Measurements from ENCODE around the gene MUC6.

Gene MUC6

DNA sequence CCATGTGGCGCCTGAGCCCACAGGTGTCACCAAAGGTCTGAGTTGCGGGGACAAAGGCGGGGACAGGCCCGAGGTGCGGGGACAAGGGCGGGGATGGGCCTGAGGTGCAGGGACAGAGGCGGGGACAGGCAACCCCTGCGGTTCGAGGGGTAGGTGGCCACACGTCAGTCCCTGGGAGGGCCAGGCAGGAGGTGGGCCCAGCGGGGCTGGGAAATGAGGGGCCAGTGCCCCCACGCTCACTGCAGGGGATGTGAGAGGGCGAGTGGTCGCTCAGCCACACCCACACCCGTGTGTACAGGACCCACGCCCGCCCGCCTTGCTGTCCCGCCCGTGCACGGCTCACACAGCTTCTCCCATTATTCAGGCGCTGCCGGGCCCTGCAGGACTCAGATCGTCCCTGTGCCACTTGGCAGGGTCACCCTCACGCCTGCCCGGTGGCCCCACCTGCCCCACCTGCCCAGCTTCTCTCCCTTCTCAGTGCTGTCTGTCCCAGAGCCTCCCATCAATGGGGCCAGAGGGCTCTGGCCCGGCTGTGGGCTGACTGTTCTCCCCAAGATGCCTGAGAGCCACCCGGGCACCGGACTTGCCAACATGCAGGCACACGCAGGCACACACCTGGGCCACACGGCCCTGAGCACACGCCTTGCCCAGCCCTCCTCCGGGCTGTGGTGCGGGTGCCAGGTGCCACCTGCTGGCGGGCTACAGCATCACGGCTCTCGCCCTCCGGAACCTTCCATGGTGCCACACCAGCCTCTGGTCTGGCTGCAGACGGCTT lies 14.2 kb upstream of the MUC6 start:
- peak; percentile 47 for DNase-seq

DNA sequence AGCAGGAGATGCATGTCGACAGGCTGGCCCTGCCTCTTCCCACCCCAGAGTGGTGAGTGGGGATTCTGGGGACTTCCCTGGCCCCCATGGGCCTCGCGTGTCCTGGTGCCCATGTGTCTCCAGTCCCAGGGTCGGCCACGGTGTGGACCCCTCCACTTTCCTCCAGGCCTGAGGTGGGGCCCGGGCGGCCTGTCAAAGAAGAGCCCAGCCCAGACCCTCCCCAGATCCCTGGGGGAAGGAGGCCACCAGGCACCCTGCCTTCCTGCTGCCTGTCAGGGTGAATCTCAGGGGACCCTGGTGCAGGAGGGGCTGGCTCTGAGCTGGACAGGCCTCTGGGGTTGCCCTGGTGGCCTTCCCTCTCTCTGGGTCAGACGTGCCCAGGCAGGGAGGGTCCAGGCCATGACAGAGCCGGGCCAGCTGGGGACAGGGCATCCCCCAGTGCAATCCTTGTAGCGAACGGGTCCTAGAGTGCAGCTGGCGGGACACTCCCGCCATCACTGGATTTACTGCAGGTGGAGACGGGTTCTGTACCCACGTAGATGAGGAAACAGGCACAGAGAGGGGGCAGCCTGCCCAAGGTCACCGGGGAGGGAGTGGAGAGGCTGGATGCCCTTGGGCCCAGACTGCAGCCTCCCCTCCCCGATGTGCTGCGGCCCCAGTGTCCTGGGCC lies 13.5 kb upstream of the MUC6 start:
- DNase-seq, result no peak

DNA sequence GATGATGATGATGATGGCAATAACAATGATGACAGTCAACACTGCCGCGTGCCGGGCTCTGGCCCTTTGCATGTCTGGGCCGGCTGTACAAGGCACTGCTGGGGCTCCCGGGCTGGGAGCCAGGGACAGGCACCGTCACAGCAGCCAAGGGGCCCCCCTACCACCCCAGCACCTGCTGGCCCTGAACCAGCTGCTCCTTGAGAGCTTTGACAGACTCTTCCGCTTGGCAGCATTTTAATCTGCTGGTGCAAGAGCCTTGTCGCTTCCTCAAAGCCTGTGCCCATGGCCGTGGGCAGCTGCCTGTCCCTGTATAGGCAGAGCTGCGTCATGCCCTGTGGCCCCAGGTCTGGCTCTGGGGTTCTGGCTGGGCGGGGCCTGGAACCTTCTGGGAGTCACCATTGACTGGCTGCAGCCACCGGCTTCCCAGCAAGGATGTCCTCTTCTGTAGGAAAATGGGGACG lies 12.9 kb upstream of the MUC6 start:
- DNase-seq, result no peak

DNA sequence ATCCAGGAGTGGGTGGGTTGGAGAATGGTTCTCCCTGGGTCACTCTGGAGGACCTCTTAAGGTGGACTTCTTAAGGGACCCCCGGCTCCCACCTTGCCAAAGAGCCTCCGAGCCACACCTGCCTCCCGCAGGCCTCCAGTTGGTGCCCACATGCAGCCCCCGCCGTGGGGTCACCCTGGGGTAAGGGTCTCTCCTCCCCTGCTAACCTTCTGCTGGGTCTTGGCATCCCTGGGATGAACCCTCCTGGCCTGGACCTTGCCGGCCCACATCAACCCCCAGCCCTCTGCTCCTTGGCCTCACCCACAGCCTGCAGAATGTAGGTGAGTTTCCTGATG lies 12.5 kb upstream of the MUC6 start:
- DNase-seq, result no peak

DNA sequence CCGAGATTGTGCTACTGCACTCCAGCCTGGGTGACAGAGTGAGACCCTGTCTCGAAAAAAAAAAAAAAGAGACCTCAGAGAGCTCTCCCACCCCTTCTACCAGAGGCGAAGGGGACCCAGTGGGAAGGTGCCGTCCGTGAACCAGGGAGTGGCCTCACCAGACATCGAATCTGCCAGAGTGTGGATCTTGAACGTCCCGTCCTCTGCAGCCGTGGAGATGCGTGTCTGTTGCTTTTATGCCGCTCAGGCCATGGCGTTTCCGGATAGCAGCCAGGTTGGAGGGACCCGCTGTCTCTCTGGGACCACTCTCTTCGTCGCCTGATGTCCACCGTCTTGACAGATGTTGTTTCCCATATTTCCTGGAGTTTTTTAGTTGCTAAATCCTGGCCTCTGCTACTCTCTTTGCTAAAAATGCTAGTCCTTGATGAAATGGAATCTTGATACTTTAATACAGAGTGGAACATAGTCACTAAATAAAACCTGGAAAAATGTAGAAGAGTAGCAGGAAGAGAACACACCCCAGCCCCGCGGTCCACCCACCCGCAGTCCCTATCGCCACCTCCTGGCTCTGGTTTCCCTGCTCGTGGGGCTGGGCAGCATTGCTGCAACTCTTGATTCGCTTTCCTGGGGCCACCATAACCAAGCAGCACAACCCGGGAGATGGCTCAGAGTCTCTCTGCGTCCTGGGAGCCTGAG lies 12.0 kb upstream of the MUC6 start:
- DNase-seq, result no peak

DNA sequence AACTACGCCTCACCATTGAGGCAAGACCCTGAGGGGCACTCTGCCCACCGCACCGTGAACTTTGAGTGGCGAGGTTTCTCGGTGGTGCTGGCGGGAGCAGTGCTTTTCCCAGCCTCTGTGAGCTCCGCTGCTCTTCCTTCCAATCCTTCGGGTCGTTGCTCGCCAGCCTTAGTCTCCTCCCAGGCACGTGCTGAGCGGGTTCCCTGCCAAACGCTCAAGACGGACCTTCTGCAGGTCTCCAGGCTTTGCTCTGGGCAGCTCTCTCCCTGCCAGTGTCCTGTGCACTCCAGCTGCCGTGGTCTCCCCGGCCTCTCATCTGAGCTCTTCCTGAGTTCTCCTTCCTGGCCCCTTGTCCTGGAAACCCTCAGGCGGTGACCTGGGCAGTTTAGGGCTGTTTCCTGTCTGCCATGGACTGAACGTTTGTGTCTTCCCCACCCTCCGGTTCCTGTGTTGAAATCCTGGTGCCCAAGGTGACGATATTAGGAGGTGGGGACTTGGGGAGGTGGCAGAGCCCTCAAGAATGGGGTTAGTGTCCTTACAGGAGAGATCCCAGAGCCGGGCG lies 11.2 kb upstream of the MUC6 start:
- no peak for DNase-seq

DNA sequence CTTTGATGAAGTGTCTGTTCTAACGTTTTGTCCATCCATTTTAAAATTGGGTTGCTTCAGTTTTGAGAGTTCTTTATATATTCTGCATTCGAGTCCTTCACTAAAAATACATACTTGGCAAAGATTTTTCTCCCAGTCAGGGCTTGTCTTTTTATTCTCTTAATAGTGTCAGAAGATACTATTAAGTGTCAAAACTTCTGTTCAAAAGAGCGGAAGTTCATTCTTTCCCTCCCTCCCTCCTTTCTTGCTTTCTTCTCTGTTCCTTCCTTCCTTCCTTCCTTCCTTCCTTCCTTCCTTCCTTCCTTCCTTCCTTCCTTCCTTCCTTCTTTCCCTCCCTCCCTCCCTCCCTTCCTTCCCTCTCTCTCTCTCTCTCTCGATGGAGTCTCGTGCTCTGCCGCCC lies 7.6 kb upstream of the MUC6 start:
- no peak for DNase-seq

DNA sequence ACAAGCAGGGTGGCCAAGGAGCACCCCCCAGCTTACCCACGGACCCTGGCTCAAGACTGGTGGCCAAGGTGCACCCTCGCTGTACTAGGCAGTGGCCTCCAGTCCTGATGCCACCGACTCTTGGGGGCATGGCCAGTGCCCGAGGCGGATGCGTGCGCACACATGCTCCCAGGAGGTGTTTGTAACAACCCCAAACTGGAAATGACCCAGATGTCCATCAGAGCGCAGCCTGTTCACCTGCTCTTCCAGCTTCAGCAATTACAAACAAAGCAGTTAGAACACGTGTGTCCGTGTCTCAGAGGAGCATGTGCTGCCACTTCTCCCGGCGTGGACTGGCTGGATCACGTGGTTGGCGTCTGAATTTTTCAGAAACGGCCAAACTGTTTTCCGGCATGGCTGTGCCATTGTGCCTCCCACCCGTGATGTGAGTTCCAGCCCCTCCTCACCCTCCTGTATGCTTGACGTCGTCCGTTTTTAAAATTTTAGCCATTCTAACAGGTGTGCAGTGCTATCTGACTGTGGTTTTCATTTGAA lies 7.1 kb upstream of the MUC6 start:
- DNase-seq, result no peak

DNA sequence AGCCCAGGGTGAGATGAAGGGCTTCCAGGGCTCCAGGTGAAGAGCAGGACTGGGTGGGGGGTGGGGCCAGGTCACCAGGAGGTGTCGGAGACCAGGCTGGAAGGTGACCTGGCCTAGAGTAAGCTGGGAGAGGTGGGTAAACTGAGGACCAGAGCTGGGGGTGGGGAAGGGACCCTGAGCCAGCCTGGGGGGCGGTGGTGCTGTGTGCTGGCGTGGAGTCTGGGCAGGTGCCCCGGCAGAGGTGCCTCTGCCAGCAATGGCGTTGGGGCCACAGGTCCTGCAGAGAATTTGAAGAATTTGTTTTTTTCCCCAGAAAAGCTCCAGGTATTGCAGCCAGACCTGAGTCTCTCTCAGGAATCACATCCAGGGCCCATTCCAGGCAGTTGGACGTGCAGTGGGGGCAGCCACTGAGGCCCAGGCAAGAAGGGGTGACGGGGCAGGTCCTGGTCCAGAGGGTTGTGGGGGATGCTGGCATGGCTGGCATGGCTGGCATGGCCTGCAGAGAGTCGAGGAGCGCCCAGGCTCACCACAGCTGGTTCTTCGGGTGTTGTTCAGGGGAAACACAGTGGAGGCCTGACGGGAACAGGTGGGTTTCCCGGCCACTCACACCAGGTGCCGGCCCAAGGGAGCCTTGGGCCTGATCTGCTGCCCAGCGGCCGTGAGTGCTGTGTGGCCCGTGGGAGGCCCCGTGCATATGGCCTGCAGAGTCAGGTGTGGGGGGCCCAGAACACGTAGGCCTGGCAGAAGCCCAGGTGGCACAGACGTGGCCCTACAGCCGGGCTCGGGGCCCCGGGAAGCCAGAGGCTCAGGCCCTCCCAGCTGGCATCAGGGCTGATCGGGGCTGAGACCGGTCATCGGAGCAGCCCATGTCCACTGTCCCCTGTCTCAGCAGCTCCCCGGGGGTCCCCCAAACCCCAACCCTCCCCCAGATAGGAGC lies 6.4 kb upstream of the MUC6 start:
- no peak for DNase-seq

DNA sequence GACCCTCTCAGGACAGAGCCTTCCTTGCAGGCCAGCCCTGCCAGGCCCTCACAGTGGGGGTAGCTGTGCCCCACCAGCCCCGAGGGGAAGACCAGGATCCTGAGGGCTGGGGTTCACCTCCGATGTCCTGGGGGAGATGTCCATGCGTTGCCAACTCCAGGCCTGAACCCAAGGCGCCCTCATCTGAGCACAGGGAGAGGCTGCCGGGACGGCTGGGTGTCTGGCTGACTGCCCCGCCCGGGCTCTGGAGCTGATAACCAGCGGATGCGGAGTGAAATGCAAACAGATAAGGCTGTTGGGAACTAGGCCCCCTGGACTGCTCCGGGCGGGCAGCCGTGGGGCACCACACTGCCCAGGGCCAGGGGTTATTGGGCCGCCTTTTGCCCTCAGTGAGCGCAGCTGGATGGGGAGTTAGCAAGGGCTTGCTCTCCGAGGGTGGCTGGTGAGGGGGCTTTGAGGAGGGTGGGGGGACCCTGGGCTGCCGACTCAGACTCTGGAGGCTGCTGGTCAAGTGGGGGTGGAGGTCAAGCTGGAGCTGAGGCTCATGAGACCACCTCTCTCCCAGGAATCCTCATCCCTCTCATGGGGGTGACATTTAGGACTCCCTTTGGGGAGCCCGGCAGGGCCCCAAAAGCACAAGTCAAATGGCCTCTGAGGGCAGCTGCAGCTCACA lies 5.6 kb upstream of the MUC6 start:
- DNase-seq, result no peak

DNA sequence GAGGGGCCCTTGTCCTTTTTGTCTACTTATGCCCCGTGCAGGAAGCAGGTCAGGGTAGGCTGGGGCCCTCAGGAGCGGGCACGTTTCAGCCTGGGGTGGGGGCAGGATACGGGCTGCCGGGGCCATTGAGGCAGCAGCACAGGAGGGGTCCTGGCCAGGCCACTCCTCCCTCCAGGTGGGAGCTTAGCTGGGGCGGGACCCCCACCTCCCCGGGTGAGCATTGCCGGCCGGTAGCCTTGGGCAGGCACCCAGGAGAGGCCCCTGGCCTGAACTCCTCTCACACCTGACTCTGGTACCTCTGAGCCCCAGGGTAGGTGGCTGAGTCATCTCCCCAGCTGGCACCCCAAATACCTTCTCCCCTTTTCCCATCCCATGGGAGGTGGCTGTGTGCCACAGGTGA lies 5.0 kb upstream of the MUC6 start:
- no peak for DNase-seq

DNA sequence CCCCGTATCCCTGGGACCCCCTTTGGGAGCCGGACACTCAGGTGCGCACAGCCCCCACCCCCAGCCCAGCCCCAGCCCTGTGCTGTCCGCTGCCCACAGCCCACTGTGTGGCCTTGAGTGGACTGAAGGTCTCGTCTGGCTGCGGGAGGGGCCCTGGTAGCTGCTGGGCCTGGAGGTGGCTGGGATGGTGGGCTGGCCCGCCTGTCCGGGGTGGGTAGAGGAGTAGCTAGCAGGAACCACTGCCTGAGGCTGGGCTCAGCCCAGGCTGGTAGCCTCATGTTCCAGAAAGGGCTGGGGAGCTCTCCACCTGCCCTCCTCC lies 4.6 kb upstream of the MUC6 start:
- no peak for DNase-seq

DNA sequence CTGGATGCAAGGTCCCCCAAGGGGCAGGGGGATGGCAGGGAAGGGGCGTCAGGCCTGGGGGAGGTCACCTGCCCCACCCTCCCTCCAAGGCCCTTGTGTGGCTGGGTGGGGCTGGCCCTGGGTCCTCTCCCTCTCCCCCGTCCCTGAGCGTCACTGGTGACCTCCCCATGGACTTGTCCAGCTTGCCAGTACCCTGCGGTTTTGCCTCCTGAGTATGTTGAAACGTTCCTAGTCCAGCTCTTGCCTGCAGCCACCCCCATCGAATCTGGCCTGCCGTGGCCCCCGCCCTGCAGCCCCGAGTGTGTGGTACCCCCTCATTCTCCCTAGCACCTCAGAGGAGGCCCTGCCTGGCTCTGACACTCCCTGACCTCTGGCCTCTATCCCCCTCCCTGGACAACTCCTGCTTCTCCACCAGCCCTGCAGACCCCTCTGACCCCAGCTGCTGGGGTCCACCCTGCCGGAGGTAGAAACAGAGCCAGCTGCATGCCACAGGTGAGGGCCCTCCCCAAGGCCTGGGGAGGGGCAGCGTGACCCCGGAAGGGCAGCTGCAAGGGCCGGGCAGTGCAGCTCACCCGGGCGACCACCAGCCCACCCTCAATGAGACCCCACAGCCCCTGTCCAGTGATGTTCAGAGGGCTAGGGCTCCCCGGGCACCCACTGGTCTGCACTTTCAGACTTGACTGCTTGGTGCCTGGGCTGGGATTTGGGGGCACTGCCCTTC lies 4.1 kb upstream of the MUC6 start:
- no peak for DNase-seq

DNA sequence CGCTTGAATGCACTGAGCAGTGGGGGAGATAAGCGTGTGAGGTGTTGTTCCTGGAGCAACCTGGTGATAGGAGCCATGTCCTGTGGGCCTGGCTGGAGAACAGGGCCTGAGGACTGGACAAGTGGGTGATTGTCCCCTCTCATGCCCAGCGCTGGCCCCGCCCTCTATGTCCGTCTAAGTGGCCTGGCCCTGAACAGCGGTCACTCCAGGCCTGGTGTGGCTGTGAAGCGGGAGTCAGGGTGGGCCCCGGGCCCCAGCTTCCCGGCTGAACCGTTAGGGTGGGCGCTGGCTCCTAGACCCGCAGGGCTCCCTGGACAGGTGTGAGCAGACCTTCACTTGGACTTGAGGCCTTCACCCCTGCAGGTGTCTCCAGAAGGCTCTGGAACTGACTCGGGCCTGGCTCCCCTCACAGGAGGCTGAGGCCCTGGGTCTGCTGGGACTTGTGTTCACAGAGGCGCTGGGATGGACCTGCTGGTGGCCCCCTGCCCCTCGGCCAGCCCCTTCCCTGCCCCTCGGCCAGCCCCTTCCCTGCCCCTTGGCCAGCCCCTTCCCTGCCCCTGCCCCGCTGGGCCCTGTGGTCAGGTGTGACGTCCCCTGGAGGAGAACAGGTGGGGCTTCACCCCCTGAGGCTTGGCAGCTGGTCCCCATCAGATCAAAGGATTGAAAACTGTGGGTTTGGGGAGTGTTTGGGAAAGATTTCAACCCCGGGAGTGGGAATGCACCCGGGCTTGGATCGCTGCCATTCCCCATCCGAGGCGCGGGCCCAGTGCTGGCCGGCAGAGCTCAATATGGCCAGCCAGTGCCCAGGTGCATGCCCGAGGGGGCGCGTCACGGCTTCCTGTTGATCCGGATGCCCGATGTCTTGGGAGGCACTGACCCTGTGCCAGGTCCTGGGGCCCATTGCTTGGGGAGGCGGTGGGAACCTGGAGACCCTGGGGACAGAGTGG lies 3.2 kb upstream of the MUC6 start:
- no peak for DNase-seq

DNA sequence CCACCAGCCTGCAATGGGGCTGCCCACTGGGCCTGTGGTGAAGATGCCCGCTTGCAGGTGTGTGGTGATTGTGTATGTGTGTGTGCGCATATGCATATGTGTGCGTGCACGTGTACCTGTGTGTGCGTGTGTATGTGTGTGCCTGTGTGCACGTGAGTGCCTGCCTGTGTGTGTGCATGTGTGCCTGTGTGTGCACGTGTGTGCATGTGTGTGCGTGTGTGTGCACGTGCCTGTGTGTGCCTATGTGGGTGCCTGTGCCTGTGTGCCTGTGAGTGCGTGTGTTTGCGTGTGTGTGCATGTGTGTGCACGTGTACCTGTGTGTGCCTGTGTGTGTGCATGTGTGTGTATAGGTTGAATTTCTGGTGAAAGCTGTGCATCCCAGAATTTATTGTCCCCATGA lies 2.4 kb upstream of the MUC6 start:
- DNase-seq, result no peak

DNA sequence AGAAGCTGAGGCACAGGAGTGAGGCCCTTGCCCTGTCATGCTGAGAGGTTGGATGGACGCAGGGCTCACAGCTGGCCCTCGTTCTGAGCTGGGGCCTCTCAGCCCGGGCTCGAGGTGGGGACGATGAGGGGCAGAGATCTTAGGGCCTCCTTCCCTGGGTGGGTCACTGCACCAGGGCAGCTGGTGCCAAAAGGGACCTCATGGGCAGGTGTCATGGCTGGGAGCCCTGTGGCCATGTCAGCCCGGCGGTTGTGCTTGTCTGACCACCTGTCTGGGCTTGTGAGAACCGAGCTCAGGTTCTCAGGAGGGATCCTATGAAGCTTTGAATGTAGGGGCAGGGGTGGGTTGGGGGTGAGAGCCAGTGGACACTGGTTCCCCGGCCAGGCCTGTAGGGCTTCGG lies 1.8 kb upstream of the MUC6 start:
- no peak for DNase-seq

DNA sequence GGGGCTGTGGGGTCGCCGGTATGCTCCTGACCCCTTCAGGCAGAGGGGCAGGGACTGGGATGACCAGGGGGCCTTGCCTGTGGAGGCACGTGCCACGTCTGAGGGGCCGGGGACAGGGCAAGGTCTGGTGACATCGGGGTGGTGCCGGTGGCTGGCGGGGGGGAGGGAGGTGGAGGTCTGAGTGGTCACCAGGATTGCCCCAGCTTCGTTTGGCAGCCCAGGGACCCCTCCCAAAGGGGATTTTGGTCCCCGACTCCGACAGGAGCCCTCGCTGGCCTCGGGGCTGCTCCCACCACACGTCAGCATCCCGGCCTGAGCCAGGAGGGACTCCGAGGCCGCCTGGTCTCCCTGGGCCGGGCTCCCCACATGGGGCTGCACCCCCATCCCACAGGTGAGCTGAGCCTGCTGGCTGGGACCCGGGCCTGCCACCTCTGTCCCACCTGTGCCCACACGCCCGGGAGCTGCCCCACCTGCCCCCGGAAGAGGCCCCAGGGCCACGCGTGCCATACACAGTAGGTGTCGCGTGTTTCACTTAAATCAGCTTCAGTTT lies 1.1 kb upstream of the MUC6 start:
- DNase-seq, result no peak

DNA sequence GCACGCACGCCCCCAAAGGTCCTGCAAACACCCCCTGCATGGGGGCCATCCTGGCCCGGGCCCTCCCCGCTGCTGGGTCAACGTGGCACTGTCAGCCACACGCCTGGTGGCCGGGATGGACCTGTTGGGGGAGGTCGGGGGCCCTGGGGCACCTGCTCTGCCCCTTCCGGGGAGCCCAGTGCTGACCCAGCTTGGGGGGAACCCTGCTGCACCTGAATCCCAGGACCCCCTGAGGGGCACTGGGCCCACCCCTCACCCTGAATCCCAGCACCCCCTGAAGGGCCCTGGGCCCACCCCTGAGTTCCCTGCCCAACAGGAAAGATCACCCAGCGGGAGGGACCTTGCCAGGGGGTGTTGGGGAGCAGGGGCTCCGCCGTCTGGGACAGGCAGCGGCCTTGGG lies 413 bp upstream of the MUC6 start:
- no peak for DNase-seq

DNA sequence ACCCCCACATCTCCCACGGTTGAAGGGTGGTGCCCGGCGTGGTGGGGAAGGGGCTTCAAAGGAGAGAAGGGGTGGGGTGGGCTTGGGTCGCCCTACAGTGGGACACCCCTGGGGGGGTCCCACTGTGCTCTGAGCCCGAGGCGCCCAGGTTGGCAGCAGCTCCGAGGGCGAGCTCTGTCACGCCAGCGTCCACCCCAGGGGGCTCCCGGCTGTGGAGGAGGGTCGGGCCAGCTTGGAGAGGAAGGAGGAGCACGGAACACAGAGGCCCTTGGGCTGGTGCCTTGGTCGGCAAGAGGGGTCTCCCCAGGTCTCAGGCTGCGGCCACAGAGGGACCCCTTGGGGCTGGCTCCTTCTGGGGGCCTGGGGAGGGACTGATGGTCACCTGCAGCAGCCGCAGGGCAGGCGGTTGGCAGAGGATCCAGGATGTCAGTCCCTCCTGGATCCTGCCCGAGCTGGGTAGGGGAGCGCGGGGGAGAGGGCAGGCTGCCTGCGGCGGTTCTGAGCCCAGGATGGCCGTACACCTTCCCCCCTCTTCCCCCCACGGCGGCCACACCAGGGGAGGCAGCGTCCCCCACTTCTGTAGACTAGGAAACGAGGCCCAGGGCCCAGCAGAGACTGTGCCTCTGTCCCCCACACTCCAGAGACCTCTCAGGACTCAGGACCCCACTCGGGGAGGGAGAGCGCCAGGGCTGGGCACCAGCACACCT lies 788 bp downstream of the MUC6 start:
- DNase-seq, result no peak

Measured in NCI-H187 treated with DMSO at 0.1 percent for 48 hours (cell line).